HepG2 (cell line): Measurements from ENCODE around the gene EEPD1. TPM values are rescaled to one million over a fixed set of nuclear protein-coding genes. Genes with fewer than 3 reads are reported as not detected.

ENCODE experiments used
- ATAC-seq: fragments of 200-7000 bp; cut with Tn5 transposase; 3 replicates; pipeline ENCODE4 v1.9.1; 2020; ENCODE audit warnings: mild to moderate bottlenecking, moderate library complexity
- BruUV-seq: library from RNA; stranded (reverse); fragments of 400-500 nt; replicated peaks from 2 replicates; lab custom pipeline; 2021; lab: Mats Ljungman, UMichigan
- CTCF ChIA-PET: fragments of 300-600 bp; formaldehyde crosslinking; extraction: SDS; loops from one replicate; lab custom pipeline; 2021; ENCODE audit warnings: low total read pairs, inconsistent platforms, low intra/inter-chr PET ratio; lab: Yijun Ruan, JAX
- POLR2A ChIA-PET: fragments of 350-600 bp; sonication (Branson Sonifier 250); formaldehyde crosslinking; loops from one replicate; lab custom pipeline; 2020; ENCODE audit warnings: antibody characterized with exemption, inconsistent platforms; lab: Yijun Ruan, JAX
- DNase-seq: peaks from one replicate; pipeline ENCODE4 v3.0.0-alpha.2; 2015; ENCODE audit warnings: low spot score
- FAIRE-seq: peaks from 3 replicates; lab custom pipeline; 2011; peaks lifted over from hg19 to GRCh38; lab: Jason Lieb, UNC
- H2AFZ ChIP-seq: one replicate; pipeline ENCODE4 v1.6.1; 2011; ENCODE audit warnings: low read length, inconsistent platforms
- H3K27ac ChIP-seq: fragments of 300-600 bp; 3 replicates; pipeline ENCODE4 v1.8.0; 2011; ENCODE audit warnings: mixed run types, mild to moderate bottlenecking, mixed read lengths, low read length, inconsistent platforms; ENCODE audit not compliant: insufficient read depth; ENCODE audit errors: extremely low read length
- H3K27me3 ChIP-seq, 2 experiments: fragments of 200-600 bp in 1 of 2; 2 replicates in 1 of 2; 3 replicates in 1 of 2; pipeline versions ENCODE4 v1.6.0 to v1.8.0; 2011; ENCODE audit warnings: low read length in 2 of 2, mild to moderate bottlenecking in 2 of 2, moderate library complexity in 2 of 2, inconsistent platforms in 1 of 2; ENCODE audit not compliant: insufficient read depth in 2 of 2, control insufficient read depth in 1 of 2
- H3K36me3 ChIP-seq, 2 experiments: fragments of 200-600 bp in 1 of 2; replicated peaks in 1 of 2; 2 replicates in 1 of 2; 3 replicates in 1 of 2; pipeline versions ENCODE4 v1.5.1 to v1.8.0; 2011; ENCODE audit warnings: low read length in 2 of 2, inconsistent platforms in 1 of 2; ENCODE audit not compliant: insufficient read depth in 2 of 2, control insufficient read depth in 1 of 2
- H3K4me1 ChIP-seq: 2 replicates; pipeline ENCODE4 v1.5.1; 2012; ENCODE audit warnings: low read length, inconsistent platforms; ENCODE audit not compliant: insufficient read depth
- H3K4me2 ChIP-seq: 2 replicates; pipeline ENCODE4 v1.6.0; 2011; ENCODE audit warnings: low read depth, low read length, inconsistent platforms
- H3K4me3 ChIP-seq, 3 experiments: fragments of 200-600 bp in 1 of 3; sonication (generic), shearing (Covaris generic) in 1 of 3; replicated peaks in 1 of 3; 2 replicates each; pipeline ENCODE4 v1.5.1; 2011 to 2016; ENCODE audit warnings: low read length in 3 of 3, inconsistent platforms in 2 of 3, low read depth in 2 of 3, mild to moderate bottlenecking in 2 of 3, control low read depth in 1 of 3, mixed read lengths in 1 of 3; ENCODE audit not compliant: insufficient read depth in 1 of 3
- H3K79me2 ChIP-seq: one replicate; pipeline ENCODE4 v1.6.1; 2011; ENCODE audit warnings: low read length, inconsistent platforms; ENCODE audit not compliant: insufficient read depth
- H3K9ac ChIP-seq: 2 replicates; pipeline ENCODE4 v1.6.0; 2011; ENCODE audit warnings: mild to moderate bottlenecking, low read depth, low read length, inconsistent platforms; ENCODE audit not compliant: insufficient read depth
- H3K9me3 ChIP-seq: 2 replicates; pipeline ENCODE4 v1.5.1; 2012; ENCODE audit warnings: mild to moderate bottlenecking, low read length
- H4K20me1 ChIP-seq: 2 replicates; pipeline ENCODE4 v1.6.0; 2011; ENCODE audit warnings: inconsistent platforms, mild to moderate bottlenecking, low read length, moderate library complexity; ENCODE audit not compliant: insufficient read depth
- AKNA ChIP-seq: sonication (generic); formaldehyde crosslinking; IDR thresholded peaks from 2 replicates; pipeline ENCODE4 v1.4.0; 2020; ENCODE audit warnings: missing genetic modification reagents, borderline replicate concordance
- CEBPB ChIP-seq: IDR thresholded peaks from 2 replicates; pipeline ENCODE4 v1.6.1; 2011; ENCODE audit warnings: low read depth, low read length, improper control_type of control experiment, borderline replicate concordance
- CEBPG ChIP-seq: IDR thresholded peaks from 2 replicates; pipeline ENCODE4 v1.6.1; 2016
- DNMT3B ChIP-seq: conservative IDR thresholded peaks from 2 replicates; pipeline ENCODE4 v1.6.1; 2016; ENCODE audit warnings: missing biosample characterization, control low read depth
- NCOA5 ChIP-seq: sonication (generic); formaldehyde crosslinking; IDR thresholded peaks from 2 replicates; pipeline ENCODE4 v1.4.0; 2020; ENCODE audit warnings: missing genetic modification reagents
- NFIB ChIP-seq: sonication (generic); formaldehyde crosslinking; IDR thresholded peaks from 2 replicates; pipeline ENCODE4 v1.9.0; 2021; ENCODE audit warnings: missing genetic modification reagents, mild to moderate bottlenecking, borderline replicate concordance
- SNAI1 ChIP-seq: sonication (generic); formaldehyde crosslinking; IDR thresholded peaks from 2 replicates; pipeline ENCODE4 v1.5.0; 2020; ENCODE audit warnings: mild to moderate bottlenecking, missing genetic modification reagents, borderline replicate concordance
- SOX13 ChIP-seq, 3 experiments: fragments of 450-650 bp in 1 of 3; sonication (generic) in 1 of 3; formaldehyde crosslinking in 1 of 3; IDR thresholded peaks in 2 of 3; conservative IDR thresholded peaks in 1 of 3; 2 replicates each; pipeline versions ENCODE4 v1.5.0 to v1.6.1; 2016 to 2020; ENCODE audit warnings: antibody characterized with exemption in 1 of 3, mild to moderate bottlenecking in 1 of 3, missing compliant biosample characterization in 1 of 3, missing genetic modification reagents in 1 of 3, moderate library complexity in 1 of 3
- SOX5 ChIP-seq: IDR thresholded peaks from 2 replicates; pipeline ENCODE4 v1.6.1; 2016; ENCODE audit warnings: borderline replicate concordance
- ZNF34 ChIP-seq: sonication (generic); formaldehyde crosslinking; IDR thresholded peaks from 2 replicates; pipeline ENCODE4 v1.4.0; 2020; ENCODE audit warnings: mild to moderate bottlenecking, missing genetic modification reagents, borderline replicate concordance
- ZNF776 ChIP-seq: sonication (generic); formaldehyde crosslinking; IDR thresholded peaks from 2 replicates; pipeline ENCODE4 v1.4.0; 2020; ENCODE audit warnings: mild to moderate bottlenecking, missing genetic modification reagents
- WGBS: methylation state at CpG from one replicate; pipeline ENCODE4 v1.1.6; 2017; ENCODE audit warnings: low lambda C conversion rate; 5-methylcytosine and 5-hydroxymethylcytosine counted together
- in situ Hi-C: cut with HindIII; loops from 2 replicates; pipeline ENCODE4 v1.10.0; 2017; ENCODE audit warnings: low pct_unique_long_range_greater_than_20kb; ENCODE audit not compliant: extremely low pct_ligation_motif_present
- intact Hi-C: fragments of 100-400 bp; cut with micrococcal nuclease; formaldehyde crosslinking; loops from one replicate; pipeline ENCODE4 v1.10.0; 2022; ENCODE audit not compliant: unreplicated experiment
- polyA plus RNA-seq, 8 experiments: library from polyadenylated mRNA; depleted of rRNA in 3 of 8; stranded (reverse) in 7 of 8; unstranded in 1 of 8; fragments of >200 nt; fragmentation: Illumina TruSeq in 4 of 8; extraction: Trizol in 4 of 8; gene quantifications; 2 replicates each; pipeline versions ENCODE4 v1.2.1 to v1.2.3, GENCODE V29; 2011 to 2016; ENCODE audit warnings: low read depth in 4 of 8, missing spikeins in 1 of 8, mixed read lengths in 1 of 8; ENCODE audit not compliant: insufficient read depth in 1 of 8
- total RNA-seq, 5 experiments: library from RNA; depleted of rRNA; stranded (reverse); fragments of >200 nt; fragmentation: Illumina TruSeq; extraction: Trizol; gene quantifications; 2 replicates each; pipeline ENCODE4 v1.2.3, GENCODE V29; 2016; ENCODE audit warnings: low read depth in 1 of 5
- TF ChIP-seq, protein P1 (sequence below): IDR thresholded peaks from 2 replicates; pipeline ENCODE4 v1.4.0; 2020; ENCODE audit warnings: mild to moderate bottlenecking, missing genetic modification reagents
- TF ChIP-seq, protein P2 (sequence below), 2 experiments: fragments of 450-650 bp in 1 of 2; sonication (generic) in 1 of 2; formaldehyde crosslinking; IDR thresholded peaks; 2 replicates each; pipeline versions ENCODE4 v1.5.0 to v1.8.0; 2020 to 2022; ENCODE audit warnings: mild to moderate bottlenecking in 1 of 2, missing genetic modification reagents in 1 of 2

The EEPD1 gene
- total and polyA plus RNA-seq, 2 of the 13 experiments (the other 11 are each of a cell fraction or from before 2014, with no cell fraction given): 10.1 to 16.4 TPM

DNA sequence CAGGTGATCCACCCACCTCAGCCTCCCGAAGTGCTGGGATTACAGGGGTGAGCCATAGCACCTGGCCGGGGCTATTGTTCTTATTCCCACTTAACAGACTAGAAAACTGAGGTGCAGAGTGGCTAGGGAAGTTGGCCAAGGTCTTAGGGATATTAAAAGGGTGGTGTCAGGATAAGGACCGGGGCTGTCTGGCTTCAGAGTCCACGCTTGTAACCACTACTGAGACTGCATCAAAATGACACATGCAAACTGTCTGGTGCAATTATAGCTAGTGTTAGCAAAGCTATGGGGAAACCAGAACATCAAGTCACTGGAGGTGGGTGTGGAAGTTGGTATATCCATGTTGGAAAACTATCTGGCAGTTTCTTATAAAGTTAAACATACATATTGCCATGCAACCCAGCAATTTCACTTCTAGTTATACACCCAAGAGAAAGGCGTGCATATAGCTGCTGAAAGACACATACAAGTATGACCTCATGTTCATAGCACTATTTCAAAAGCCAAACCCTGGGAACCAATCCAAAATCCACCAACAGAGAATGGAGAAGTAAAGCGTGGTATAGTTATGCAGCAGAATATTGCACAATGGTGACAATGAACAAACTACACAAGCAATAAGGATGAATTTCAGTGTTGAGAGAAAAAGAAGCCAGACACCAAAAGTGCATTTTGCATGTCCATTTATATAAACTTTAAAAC lies 33.9 kb upstream of the EEPD1 start:
- H2AFZ ChIP-seq: no peak overlapping the region
- FAIRE-seq: no peak
- in situ Hi-C loops: no loop called here
- ATAC-seq: no peak
- H3K9ac ChIP-seq: no peak overlapping the region
- no peaks in the 10 kb centered on the region for H3K9me3 ChIP-seq
- H3K36me3 ChIP-seq: no peaks in the 10 kb centered on the region
- ChIA-PET POLR2A (interaction anchor here (0.7 to 1.6 kb wide), 2 partner anchors 8 to 168 kb away, joined by 3 read pairs; no protein-coding TSS in a partner anchor), CTCF (no interaction called here)
- H3K27me3 ChIP-seq: 0 out of 5 replicates have a peak, but pooled peaks cover 0 to 2% of the 10 kb centered on the region in 2 experiments
- no peaks in the 10 kb centered on the region for H4K20me1 ChIP-seq
- no peak overlapping the region for H3K27ac ChIP-seq
- 17% methylated on average over 6 of the region's 6 CpGs for WGBS
- no TSS peak for BruUV-seq
- peak; percentile 73 for DNase-seq
- H3K79me2 ChIP-seq: no peaks in the 10 kb centered on the region
- H3K4me2 ChIP-seq: no peak overlapping the region
- intact Hi-C loops: loop anchor here (2.0 to 5.0 kb wide), 2 partner anchors 33 to 46 kb away; partner anchors contain the start of gene EEPD1
- no peak overlapping the region for H3K4me3 ChIP-seq
- H3K4me1 ChIP-seq: peaks cover 59% of the 10 kb centered on the region
- TF ChIP-seq CEBPB: peak; percentile 92
- TF ChIP-seq NFIB: no peak
- no peak for TF ChIP-seq ZNF776
- TF ChIP-seq, protein P1, sequence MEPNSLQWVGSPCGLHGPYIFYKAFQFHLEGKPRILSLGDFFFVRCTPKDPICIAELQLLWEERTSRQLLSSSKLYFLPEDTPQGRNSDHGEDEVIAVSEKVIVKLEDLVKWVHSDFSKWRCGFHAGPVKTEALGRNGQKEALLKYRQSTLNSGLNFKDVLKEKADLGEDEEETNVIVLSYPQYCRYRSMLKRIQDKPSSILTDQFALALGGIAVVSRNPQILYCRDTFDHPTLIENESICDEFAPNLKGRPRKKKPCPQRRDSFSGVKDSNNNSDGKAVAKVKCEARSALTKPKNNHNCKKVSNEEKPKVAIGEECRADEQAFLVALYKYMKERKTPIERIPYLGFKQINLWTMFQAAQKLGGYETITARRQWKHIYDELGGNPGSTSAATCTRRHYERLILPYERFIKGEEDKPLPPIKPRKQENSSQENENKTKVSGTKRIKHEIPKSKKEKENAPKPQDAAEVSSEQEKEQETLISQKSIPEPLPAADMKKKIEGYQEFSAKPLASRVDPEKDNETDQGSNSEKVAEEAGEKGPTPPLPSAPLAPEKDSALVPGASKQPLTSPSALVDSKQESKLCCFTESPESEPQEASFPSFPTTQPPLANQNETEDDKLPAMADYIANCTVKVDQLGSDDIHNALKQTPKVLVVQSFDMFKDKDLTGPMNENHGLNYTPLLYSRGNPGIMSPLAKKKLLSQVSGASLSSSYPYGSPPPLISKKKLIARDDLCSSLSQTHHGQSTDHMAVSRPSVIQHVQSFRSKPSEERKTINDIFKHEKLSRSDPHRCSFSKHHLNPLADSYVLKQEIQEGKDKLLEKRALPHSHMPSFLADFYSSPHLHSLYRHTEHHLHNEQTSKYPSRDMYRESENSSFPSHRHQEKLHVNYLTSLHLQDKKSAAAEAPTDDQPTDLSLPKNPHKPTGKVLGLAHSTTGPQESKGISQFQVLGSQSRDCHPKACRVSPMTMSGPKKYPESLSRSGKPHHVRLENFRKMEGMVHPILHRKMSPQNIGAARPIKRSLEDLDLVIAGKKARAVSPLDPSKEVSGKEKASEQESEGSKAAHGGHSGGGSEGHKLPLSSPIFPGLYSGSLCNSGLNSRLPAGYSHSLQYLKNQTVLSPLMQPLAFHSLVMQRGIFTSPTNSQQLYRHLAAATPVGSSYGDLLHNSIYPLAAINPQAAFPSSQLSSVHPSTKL (CRISPR knock-in tag): 0 out of 2 replicates have a peak, but pooled peaks have one; percentile 30
- TF ChIP-seq DNMT3B (CRISPR knock-in tag): no peak
- no peak for TF ChIP-seq SNAI1
- TF ChIP-seq, protein P2, sequence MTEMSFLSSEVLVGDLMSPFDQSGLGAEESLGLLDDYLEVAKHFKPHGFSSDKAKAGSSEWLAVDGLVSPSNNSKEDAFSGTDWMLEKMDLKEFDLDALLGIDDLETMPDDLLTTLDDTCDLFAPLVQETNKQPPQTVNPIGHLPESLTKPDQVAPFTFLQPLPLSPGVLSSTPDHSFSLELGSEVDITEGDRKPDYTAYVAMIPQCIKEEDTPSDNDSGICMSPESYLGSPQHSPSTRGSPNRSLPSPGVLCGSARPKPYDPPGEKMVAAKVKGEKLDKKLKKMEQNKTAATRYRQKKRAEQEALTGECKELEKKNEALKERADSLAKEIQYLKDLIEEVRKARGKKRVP (CRISPR knock-in tag; IDR thresholded peaks at IDR 0.05): peak in 1 of 2 experiments; percentile 25; a peak in 1 of 4 replicates
- peak; percentile 58; the same call in 1 of the 2 replicates for TF ChIP-seq SOX5 (CRISPR knock-in tag)
- TF ChIP-seq AKNA (CRISPR knock-in tag): no peak
- TF ChIP-seq NCOA5 (CRISPR knock-in tag): no peak
- no peak for TF ChIP-seq SOX13 (IDR thresholded peaks at IDR 0.05)
- TF ChIP-seq SOX13 (CRISPR knock-in tag; conservative IDR thresholded peaks at IDR 0.05 in 1 of 2, IDR thresholded peaks at IDR 0.05 in 1 of 2): peak in 1 of 2 experiments; percentile 25; a peak in 1 of 4 replicates
- no peak for TF ChIP-seq ZNF34 (CRISPR knock-in tag)
- TF ChIP-seq CEBPG (CRISPR knock-in tag): peak; percentile 83
